WTC11 (cell line): ENCODE data around the gene GALNT9. TPM values are rescaled to one million over a fixed set of nuclear protein-coding genes. Genes with fewer than 3 reads are reported as not detected.
"Not testable (repeated sequence)": the region's sequence is repeated elsewhere in the genome, so short reads cannot be mapped to it uniquely, and the experiment has no call there.

Experiments
- ATAC-seq: fragments of 200-7000 bp; cut with Tn5 transposase; 2 replicates; pipeline ENCODE4 v1.10.0; 2021; ENCODE audit warnings: mild to moderate bottlenecking, moderate library complexity
- CTCF ChIA-PET: fragments of 300-600 bp; sonication (Branson Sonifier 250); formaldehyde crosslinking; loops from one replicate; lab custom pipeline; 2021; ENCODE audit warnings: antibody characterized with exemption; lab: Charles Lee
- POLR2A ChIA-PET: fragments of 350-600 bp; sonication (Branson Sonifier 250); formaldehyde crosslinking; loops from one replicate; lab custom pipeline; 2021; ENCODE audit warnings: antibody characterized with exemption; lab: Charles Lee
- DNase-seq: peaks from one replicate; pipeline ENCODE4 v3.0.0; 2021; ENCODE audit warnings: low spot score
- H3K27ac Mint-ChIP-seq: 2 replicates; pipeline ENCODE4 v1.8.0; 2021; ENCODE audit warnings: mixed read lengths
- H3K27me3 Mint-ChIP-seq: 2 replicates; pipeline ENCODE4 v1.8.0; 2021; ENCODE audit warnings: low read depth, mild to moderate bottlenecking, moderate library complexity, mixed read lengths
- H3K36me3 Mint-ChIP-seq: 2 replicates; pipeline ENCODE4 v1.8.0; 2021; ENCODE audit warnings: mixed read lengths
- H3K4me1 Mint-ChIP-seq: 2 replicates; pipeline ENCODE4 v1.8.0; 2022; ENCODE audit warnings: mixed read lengths
- H3K4me3 Mint-ChIP-seq: 2 replicates; pipeline ENCODE4 v1.8.0; 2021; ENCODE audit warnings: mild to moderate bottlenecking, moderate library complexity, mixed read lengths
- H3K9me3 Mint-ChIP-seq: 2 replicates; pipeline ENCODE4 v1.8.0; 2021; ENCODE audit warnings: mixed read lengths
- AFF4 ChIP-seq: sonication (generic); formaldehyde crosslinking; IDR thresholded peaks from 2 replicates; pipeline ENCODE4 v1.8.1; 2023; ENCODE audit warnings: mild to moderate bottlenecking, missing genetic modification reagents, borderline replicate concordance
- E2F4 ChIP-seq: sonication (generic); formaldehyde crosslinking; IDR thresholded peaks from 2 replicates; pipeline ENCODE4 v1.8.1; 2022; ENCODE audit warnings: low read depth, mild to moderate bottlenecking, moderate library complexity, missing genetic modification reagents, borderline replicate concordance
- ERG ChIP-seq: fragments of 250-450 bp; sonication (Bioruptor Pico); IDR thresholded peaks from 2 replicates; pipeline ENCODE4 v1.8.0; 2021; ENCODE audit warnings: mild to moderate bottlenecking
- GABPB1 ChIP-seq: sonication (generic); formaldehyde crosslinking; IDR thresholded peaks from 2 replicates; pipeline ENCODE4 v1.8.1; 2023; ENCODE audit warnings: mild to moderate bottlenecking, missing genetic modification reagents
- HMGA2 ChIP-seq: fragments of 250-450 bp; sonication (Bioruptor Pico); IDR thresholded peaks from 2 replicates; pipeline ENCODE4 v1.4.0; 2021; ENCODE audit warnings: mild to moderate bottlenecking, moderate library complexity
- MXD4 ChIP-seq: fragments of 250-450 bp; sonication (Bioruptor Pico); IDR thresholded peaks from 2 replicates; pipeline ENCODE4 v1.8.0; 2021; ENCODE audit warnings: mild to moderate bottlenecking, moderate library complexity, borderline replicate concordance
- SMAD3 ChIP-seq: sonication (generic); formaldehyde crosslinking; IDR thresholded peaks from 2 replicates; pipeline ENCODE4 v1.8.0; 2022; ENCODE audit warnings: missing genetic modification reagents, mild to moderate bottlenecking, borderline replicate concordance
- SOX15 ChIP-seq: fragments of 250-450 bp; sonication (Bioruptor Pico); IDR thresholded peaks from 2 replicates; pipeline ENCODE4 v1.9.0; 2021; ENCODE audit warnings: mild to moderate bottlenecking
- SP1 ChIP-seq: sonication (generic); formaldehyde crosslinking; conservative IDR thresholded peaks from 2 replicates; pipeline ENCODE4 v1.8.1; 2022; ENCODE audit warnings: missing genetic modification reagents
- TEAD1 ChIP-seq: sonication (generic); formaldehyde crosslinking; IDR thresholded peaks from 2 replicates; pipeline ENCODE4 v1.8.0; 2022; ENCODE audit warnings: mild to moderate bottlenecking, missing genetic modification reagents
- ZBTB21 ChIP-seq: sonication (generic); formaldehyde crosslinking; IDR thresholded peaks from 2 replicates; pipeline ENCODE4 v1.8.1; 2023; ENCODE audit warnings: mild to moderate bottlenecking, missing genetic modification reagents, borderline replicate concordance
- ZNF232 ChIP-seq: sonication (generic); formaldehyde crosslinking; IDR thresholded peaks from 2 replicates; pipeline ENCODE4 v1.8.0; 2022; ENCODE audit warnings: mild to moderate bottlenecking, missing genetic modification reagents
- ZNF416 ChIP-seq: fragments of 250-450 bp; sonication (Bioruptor Pico); IDR thresholded peaks from 2 replicates; pipeline ENCODE4 v1.9.0; 2021; ENCODE audit warnings: mild to moderate bottlenecking, inconsistent platforms
- ZNF423 ChIP-seq: fragments of 250-450 bp; sonication (Bioruptor Pico); IDR thresholded peaks from 2 replicates; pipeline ENCODE4 v2.1.2; 2022; ENCODE audit warnings: mild to moderate bottlenecking, moderate library complexity
- total RNA-seq: library from RNA; stranded (reverse); gene quantifications from 3 replicates; pipeline ENCODE4 v1.2.3, GENCODE V29; 2021
- TF ChIP-seq, protein P1 (sequence below): sonication (generic); formaldehyde crosslinking; conservative IDR thresholded peaks from 2 replicates; pipeline ENCODE4 v1.8.1; 2023; ENCODE audit warnings: mild to moderate bottlenecking, low read depth, missing genetic modification reagents, moderate library complexity
- TF ChIP-seq, protein P2 (sequence below): sonication (generic); formaldehyde crosslinking; IDR thresholded peaks from 2 replicates; pipeline ENCODE4 v1.8.1; 2022; ENCODE audit warnings: mild to moderate bottlenecking, moderate library complexity, missing genetic modification reagents
- TF ChIP-seq, protein P3 (sequence below): sonication (generic); formaldehyde crosslinking; IDR thresholded peaks from 2 replicates; pipeline ENCODE4 v1.8.1; 2022; ENCODE audit warnings: low read depth, missing genetic modification reagents, borderline replicate concordance

GALNT9 gene
- total RNA-seq, 1 experiment from 2014 or later: 0.90 TPM

- TF ChIP-seq, protein P1, sequence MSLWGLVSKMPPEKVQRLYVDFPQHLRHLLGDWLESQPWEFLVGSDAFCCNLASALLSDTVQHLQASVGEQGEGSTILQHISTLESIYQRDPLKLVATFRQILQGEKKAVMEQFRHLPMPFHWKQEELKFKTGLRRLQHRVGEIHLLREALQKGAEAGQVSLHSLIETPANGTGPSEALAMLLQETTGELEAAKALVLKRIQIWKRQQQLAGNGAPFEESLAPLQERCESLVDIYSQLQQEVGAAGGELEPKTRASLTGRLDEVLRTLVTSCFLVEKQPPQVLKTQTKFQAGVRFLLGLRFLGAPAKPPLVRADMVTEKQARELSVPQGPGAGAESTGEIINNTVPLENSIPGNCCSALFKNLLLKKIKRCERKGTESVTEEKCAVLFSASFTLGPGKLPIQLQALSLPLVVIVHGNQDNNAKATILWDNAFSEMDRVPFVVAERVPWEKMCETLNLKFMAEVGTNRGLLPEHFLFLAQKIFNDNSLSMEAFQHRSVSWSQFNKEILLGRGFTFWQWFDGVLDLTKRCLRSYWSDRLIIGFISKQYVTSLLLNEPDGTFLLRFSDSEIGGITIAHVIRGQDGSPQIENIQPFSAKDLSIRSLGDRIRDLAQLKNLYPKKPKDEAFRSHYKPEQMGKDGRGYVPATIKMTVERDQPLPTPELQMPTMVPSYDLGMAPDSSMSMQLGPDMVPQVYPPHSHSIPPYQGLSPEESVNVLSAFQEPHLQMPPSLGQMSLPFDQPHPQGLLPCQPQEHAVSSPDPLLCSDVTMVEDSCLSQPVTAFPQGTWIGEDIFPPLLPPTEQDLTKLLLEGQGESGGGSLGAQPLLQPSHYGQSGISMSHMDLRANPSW (CRISPR knock-in tag): no peak
- no peak for TF ChIP-seq MXD4 (CRISPR knock-in tag)
These were observed 28.3 kb downstream of the GALNT9 start (continued) for GRCh38 chr12:132300789-132301722.

DNA sequence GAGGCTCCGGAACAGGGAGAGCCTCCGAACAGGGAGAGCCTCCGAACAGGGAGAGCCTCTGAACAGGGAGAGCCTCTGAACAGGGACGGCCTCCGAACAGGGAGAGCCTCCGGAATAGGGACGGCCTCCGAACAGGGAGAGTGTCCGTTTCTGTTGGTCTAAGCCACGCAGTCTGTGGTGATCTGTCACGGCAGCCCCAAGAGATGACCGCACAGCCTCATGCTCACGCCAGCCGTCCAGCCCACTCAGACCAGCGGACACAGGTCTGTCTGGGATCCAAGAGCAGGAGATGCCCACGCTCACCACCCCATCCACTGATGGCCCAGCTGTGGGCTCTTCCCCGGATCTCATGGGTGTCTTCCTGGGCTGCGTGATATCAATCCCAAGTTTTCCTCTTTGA is 33.3 kb downstream of the GALNT9 start:
- Mint-ChIP-seq H3K27ac (no peak overlapping the region), H3K36me3 (peaks cover 4% of the 10 kb centered on the region), H3K4me3 (no peak overlapping the region), H3K4me1 (no peaks in the 10 kb centered on the region), H3K27me3 (peaks cover 36% of the 10 kb centered on the region), H3K9me3 (peaks cover 5% of the 10 kb centered on the region)
- POLR2A ChIA-PET: no interaction called here
- CTCF ChIA-PET: interaction anchor here (0.7 kb wide), 1 partner anchor 117 kb away, joined by 3 read pairs; no protein-coding TSS in a partner anchor
- TF ChIP-seq SMAD3 (CRISPR knock-in tag) (no peak), TEAD1 (CRISPR knock-in tag) (no peak), ZBTB21 (no peak), ZNF423 (CRISPR knock-in tag) (no peak), ERG (no peak), ZNF416 (CRISPR knock-in tag) (no peak), ZNF232 (CRISPR knock-in tag) (no peak), SP1 (CRISPR knock-in tag) (no peak)
- TF ChIP-seq, protein P2, sequence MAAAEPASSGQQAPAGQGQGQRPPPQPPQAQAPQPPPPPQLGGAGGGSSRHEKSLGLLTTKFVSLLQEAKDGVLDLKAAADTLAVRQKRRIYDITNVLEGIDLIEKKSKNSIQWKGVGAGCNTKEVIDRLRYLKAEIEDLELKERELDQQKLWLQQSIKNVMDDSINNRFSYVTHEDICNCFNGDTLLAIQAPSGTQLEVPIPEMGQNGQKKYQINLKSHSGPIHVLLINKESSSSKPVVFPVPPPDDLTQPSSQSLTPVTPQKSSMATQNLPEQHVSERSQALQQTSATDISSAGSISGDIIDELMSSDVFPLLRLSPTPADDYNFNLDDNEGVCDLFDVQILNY (CRISPR knock-in tag): no peak
- ATAC-seq: no peak
- no peak for DNase-seq

DNA sequence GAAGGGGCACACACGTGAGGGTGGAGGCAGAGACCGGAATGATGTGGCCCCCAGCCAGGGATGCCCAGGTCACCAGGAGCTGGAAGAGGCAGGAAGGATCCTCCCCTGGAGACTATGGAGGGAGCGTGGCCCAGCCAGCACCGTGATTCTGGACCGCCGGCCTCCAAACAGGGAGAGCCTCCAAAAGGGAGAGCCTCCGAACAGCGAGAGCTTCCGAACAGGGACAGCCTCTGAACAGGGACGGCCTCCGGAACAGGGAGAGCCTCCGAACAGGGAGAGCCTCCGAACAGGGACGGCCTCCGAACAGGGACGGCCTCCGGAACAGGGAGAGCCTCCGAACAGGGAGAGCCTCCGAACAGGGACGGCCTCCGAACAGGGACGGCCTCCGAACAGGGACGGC is 33.8 kb downstream of the GALNT9 start:
- H3K36me3 Mint-ChIP-seq, H3K27ac Mint-ChIP-seq, H3K4me1 Mint-ChIP-seq, ATAC-seq, H3K4me3 Mint-ChIP-seq, DNase-seq, POLR2A ChIA-PET, H3K9me3 Mint-ChIP-seq: not testable (repeated sequence)
- H3K27me3 Mint-ChIP-seq: peaks cover 32% of the 10 kb centered on the region
- CTCF ChIA-PET: interaction anchor here (0.7 kb wide), 1 partner anchor 118 kb away, joined by 3 read pairs; no protein-coding TSS in a partner anchor

- Mint-ChIP-seq H3K27ac (no peak overlapping the region), H3K9me3 (peaks cover 5% of the 10 kb centered on the region), H3K4me1 (no peaks in the 10 kb centered on the region), H3K4me3 (no peak overlapping the region), H3K36me3 (peaks cover 4% of the 10 kb centered on the region), H3K27me3 (peaks cover 35% of the 10 kb centered on the region)
- ChIA-PET CTCF (interaction anchor here (1.4 kb wide), 1 partner anchor 120 kb away, joined by 3 read pairs; no protein-coding TSS in a partner anchor), POLR2A (no interaction called here)
- no peak for ATAC-seq
- no peak for DNase-seq
- TF ChIP-seq, protein P3, sequence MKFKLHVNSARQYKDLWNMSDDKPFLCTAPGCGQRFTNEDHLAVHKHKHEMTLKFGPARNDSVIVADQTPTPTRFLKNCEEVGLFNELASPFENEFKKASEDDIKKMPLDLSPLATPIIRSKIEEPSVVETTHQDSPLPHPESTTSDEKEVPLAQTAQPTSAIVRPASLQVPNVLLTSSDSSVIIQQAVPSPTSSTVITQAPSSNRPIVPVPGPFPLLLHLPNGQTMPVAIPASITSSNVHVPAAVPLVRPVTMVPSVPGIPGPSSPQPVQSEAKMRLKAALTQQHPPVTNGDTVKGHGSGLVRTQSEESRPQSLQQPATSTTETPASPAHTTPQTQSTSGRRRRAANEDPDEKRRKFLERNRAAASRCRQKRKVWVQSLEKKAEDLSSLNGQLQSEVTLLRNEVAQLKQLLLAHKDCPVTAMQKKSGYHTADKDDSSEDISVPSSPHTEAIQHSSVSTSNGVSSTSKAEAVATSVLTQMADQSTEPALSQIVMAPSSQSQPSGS (CRISPR knock-in tag): no peak
- no peak for TF ChIP-seq GABPB1 (CRISPR knock-in tag)
- TF ChIP-seq E2F4: no peak
- TF ChIP-seq SOX15 (CRISPR knock-in tag): no peak
- TF ChIP-seq HMGA2 (CRISPR knock-in tag): no peak
- TF ChIP-seq SMAD3 (CRISPR knock-in tag): no peak
- TF ChIP-seq AFF4: no peak
These were observed 34.3 kb downstream of the GALNT9 start for GRCh38 chr12:132295101-132295526.
